Adipocyte (in vitro differentiated cells): ENCODE data around the gene CCR2.

Experiments used
- DNase-seq: peaks from one replicate; pipeline ENCODE4 v3.0.0-alpha.2; 2015; ENCODE audit warnings: low read depth
- H3K27me3 ChIP-seq: replicated peaks from 2 replicates; pipeline ENCODE4 v1.7.0; 2013; ENCODE audit warnings: mild to moderate bottlenecking, low read length, moderate library complexity; ENCODE audit not compliant: control insufficient read depth, insufficient read depth
- H3K36me3 ChIP-seq: 2 replicates; pipeline ENCODE4 v1.7.0; 2013; ENCODE audit warnings: low read length, mild to moderate bottlenecking, moderate library complexity; ENCODE audit not compliant: control insufficient read depth, insufficient read depth, severe bottlenecking
- H3K4me1 ChIP-seq: 2 replicates; pipeline ENCODE4 v1.7.0; 2013; ENCODE audit warnings: mild to moderate bottlenecking, low read length, moderate library complexity; ENCODE audit not compliant: control insufficient read depth, insufficient read depth
- H3K4me3 ChIP-seq: 2 replicates; pipeline ENCODE4 v1.7.0; 2013; ENCODE audit warnings: mild to moderate bottlenecking, low read length, moderate library complexity
- H3K9ac ChIP-seq: 2 replicates; pipeline ENCODE4 v1.7.0; 2013; ENCODE audit warnings: mild to moderate bottlenecking, low read length, moderate library complexity
- H3K9me3 ChIP-seq: 2 replicates; pipeline ENCODE4 v1.7.0; 2013; ENCODE audit warnings: mild to moderate bottlenecking, low read length, moderate library complexity; ENCODE audit not compliant: control insufficient read depth

CCR2 gene

GRCh38 chr3:46369151-46369550 lies 15.2 kb downstream of the CCR2 start:
- H3K9ac ChIP-seq: no peak overlapping the region
- no peaks in the 10 kb centered on the region for H3K4me1 ChIP-seq
- peaks cover 17% of the 10 kb centered on the region for H3K27me3 ChIP-seq
- no peak overlapping the region for H3K4me3 ChIP-seq
- no peaks in the 10 kb centered on the region for H3K9me3 ChIP-seq
- DNase-seq: no peak
- H3K36me3 ChIP-seq: no peaks in the 10 kb centered on the region

- Histone ChIP-seq H3K27me3 (peaks cover 23% of the 10 kb centered on the region), H3K9ac (no peak overlapping the region), H3K4me3 (no peak overlapping the region), H3K9me3 (no peaks in the 10 kb centered on the region), H3K36me3 (no peaks in the 10 kb centered on the region), H3K4me1 (no peaks in the 10 kb centered on the region)
- no peak for DNase-seq
These were observed 15.8 kb downstream of the CCR2 start for GRCh38 chr3:46369675-46370132.

- Histone ChIP-seq H3K27me3 (peaks cover 35% of the 10 kb centered on the region), H3K36me3 (no peaks in the 10 kb centered on the region), H3K4me1 (no peaks in the 10 kb centered on the region), H3K9me3 (no peaks in the 10 kb centered on the region), H3K9ac (no peak within 1 kb of the TSS), H3K4me3 (no peak within 1 kb of the TSS)
- DNase-seq: no peak
These were observed 17.1 kb downstream of the CCR2 start, which contains the start of gene CCR5 for GRCh38 chr3:46370839-46371518. Gene CCR5, plus strand, starts transcription at chr3:46370946. Its CDS starts 1,957 bp downstream, at chr3:46372903.

GRCh38 chr3:46371519-46372340 lies 17.8 kb downstream of the CCR2 start:
- Histone ChIP-seq H3K36me3 (no peaks in the 10 kb centered on the region), H3K9ac (no peak overlapping the region)

GRCh38 chr3:46372492-46373359 lies 18.8 kb downstream of the CCR2 start:
- no peaks in the 10 kb centered on the region for H3K9me3 ChIP-seq

More at GRCh38 chr3:46371519-46372340, 17.8 kb downstream of the CCR2 start:
- Histone ChIP-seq H3K4me3 (no peak overlapping the region), H3K9me3 (no peaks in the 10 kb centered on the region), H3K4me1 (no peaks in the 10 kb centered on the region), H3K27me3 (peaks cover 37% of the 10 kb centered on the region)
- DNase-seq: no peak

GRCh38 chr3:46374755-46375154 lies 20.8 kb downstream of the CCR2 start:
- Histone ChIP-seq H3K4me1 (no peaks in the 10 kb centered on the region), H3K9me3 (no peaks in the 10 kb centered on the region), H3K4me3 (no peak overlapping the region), H3K27me3 (peaks cover 30% of the 10 kb centered on the region), H3K9ac (no peak overlapping the region), H3K36me3 (no peaks in the 10 kb centered on the region)
- DNase-seq: no peak

More at GRCh38 chr3:46372492-46373359, 18.8 kb downstream of the CCR2 start:
- no peak for DNase-seq
- H3K27me3 ChIP-seq: peaks cover 37% of the 10 kb centered on the region
- no peaks in the 10 kb centered on the region for H3K4me1 ChIP-seq
- no peaks in the 10 kb centered on the region for H3K36me3 ChIP-seq
- no peak overlapping the region for H3K9ac ChIP-seq
- no peak overlapping the region for H3K4me3 ChIP-seq

GRCh38 chr3:46375218-46375617 lies 21.3 kb downstream of the CCR2 start:
- peaks cover 30% of the 10 kb centered on the region for H3K27me3 ChIP-seq
- H3K9me3 ChIP-seq: no peaks in the 10 kb centered on the region
- no peak for DNase-seq
- H3K4me3 ChIP-seq: no peak overlapping the region
- H3K4me1 ChIP-seq: no peaks in the 10 kb centered on the region
- H3K9ac ChIP-seq: no peak overlapping the region
- H3K36me3 ChIP-seq: no peaks in the 10 kb centered on the region

- no peak overlapping the region for H3K4me3 ChIP-seq
- DNase-seq: no peak
- peaks cover 4% of the 10 kb centered on the region for H3K4me1 ChIP-seq
- no peaks in the 10 kb centered on the region for H3K36me3 ChIP-seq
- no peaks in the 10 kb centered on the region for H3K9me3 ChIP-seq
- H3K27me3 ChIP-seq: peaks cover 30% of the 10 kb centered on the region
- H3K9ac ChIP-seq: no peak overlapping the region
These were observed 21.9 kb downstream of the CCR2 start for GRCh38 chr3:46375814-46376213.

GRCh38 chr3:46378426-46378942 lies 24.6 kb downstream of the CCR2 start:
- Histone ChIP-seq H3K36me3 (no peaks in the 10 kb centered on the region), H3K4me3 (no peak overlapping the region), H3K9ac (no peak overlapping the region), H3K4me1 (peaks cover 7% of the 10 kb centered on the region), H3K27me3 (peaks cover 26% of the 10 kb centered on the region), H3K9me3 (no peaks in the 10 kb centered on the region)
- DNase-seq: peak; percentile 72

GRCh38 chr3:46380471-46381221 lies 26.7 kb downstream of the CCR2 start:
- H3K4me3 ChIP-seq: no peak overlapping the region
- DNase-seq: no peak
- H3K9ac ChIP-seq: no peak overlapping the region

More at GRCh38 chr3:46380471-46381221, 26.7 kb downstream of the CCR2 start:
- Histone ChIP-seq H3K4me1 (peaks cover 7% of the 10 kb centered on the region), H3K27me3 (peaks cover 10% of the 10 kb centered on the region), H3K36me3 (no peaks in the 10 kb centered on the region), H3K9me3 (no peaks in the 10 kb centered on the region)
